Suppressor macrophage treated with lipopolysaccharide for 4 hours (primary cell): ENCODE data around the gene DGKH.

Experiments used
- DNase-seq: peaks from one replicate; pipeline ENCODE4 v3.0.0-alpha.2; 2020

The DGKH gene

GRCh38 chr13:42246541-42246940 lies 198.1 kb downstream of the DGKH start:
- no peak for DNase-seq

GRCh38 chr13:42247883-42248282 lies 199.4 kb downstream of the DGKH start:
- no peak for DNase-seq

GRCh38 chr13:42255886-42256285 lies 207.4 kb downstream of the DGKH start:
- no peak for DNase-seq

- no peak for DNase-seq
Measured at GRCh38 chr13:42258747-42259146, 210.3 kb downstream of the DGKH start.

GRCh38 chr13:42259515-42259914 lies 211.1 kb downstream of the DGKH start:
- no peak for DNase-seq

GRCh38 chr13:42260903-42261654 lies 212.6 kb downstream of the DGKH start:
- no peak for DNase-seq

GRCh38 chr13:42266473-42266872 lies 218.0 kb downstream of the DGKH start:
- DNase-seq = no peak

GRCh38 chr13:42270160-42270856 lies 221.9 kb downstream of the DGKH start:
- no peak for DNase-seq

GRCh38 chr13:42270857-42271215 lies 222.4 kb downstream of the DGKH start:
- DNase-seq = no peak

- DNase-seq = peak; percentile 97
Measured at GRCh38 chr13:42271337-42272114, 223.1 kb downstream of the DGKH start.

GRCh38 chr13:42272115-42272803 lies 223.8 kb downstream of the DGKH start, which contains the start of gene AKAP11:
Gene AKAP11, plus strand, starts transcription at chr13:42272152. Its CDS starts 14,197 bp downstream, at chr13:42286349.
- peak; percentile 50 for DNase-seq

- DNase-seq = peak; percentile 5
Measured at GRCh38 chr13:42272804-42273175, 224.3 kb downstream of the DGKH start.

GRCh38 chr13:42274386-42275097 lies 226.1 kb downstream of the DGKH start:
- DNase-seq = no peak

GRCh38 chr13:42275098-42275471 lies 226.6 kb downstream of the DGKH start:
- DNase-seq = peak; percentile 91

GRCh38 chr13:42275506-42275905 lies 227.1 kb downstream of the DGKH start:
- no peak for DNase-seq

- no peak for DNase-seq
Measured at GRCh38 chr13:42276683-42277082, 228.2 kb downstream of the DGKH start.

- DNase-seq = no peak
Measured at GRCh38 chr13:42277618-42278276, 229.3 kb downstream of the DGKH start.

- DNase-seq = peak; percentile 46
Measured at GRCh38 chr13:42279080-42279479, 230.6 kb downstream of the DGKH start.

- DNase-seq = no peak
Measured at GRCh38 chr13:42279986-42280385, 231.5 kb downstream of the DGKH start.

GRCh38 chr13:42280537-42280936 lies 232.1 kb downstream of the DGKH start:
- no peak for DNase-seq

GRCh38 chr13:42283574-42283973 lies 235.1 kb downstream of the DGKH start:
- no peak for DNase-seq

GRCh38 chr13:42284068-42284467 lies 235.6 kb downstream of the DGKH start:
- no peak for DNase-seq
